GM19351 (cell line): ENCODE results near the gene HSP90AB1.

Experiments used
- ATAC-seq: cut with Tn5 transposase; IDR thresholded peaks from one replicate; pipeline ENCODE4 v1.9.1; 2021; ENCODE audit warnings: mild to moderate bottlenecking, moderate library complexity; ENCODE audit not compliant: unreplicated experiment

HSP90AB1 gene

DNA sequence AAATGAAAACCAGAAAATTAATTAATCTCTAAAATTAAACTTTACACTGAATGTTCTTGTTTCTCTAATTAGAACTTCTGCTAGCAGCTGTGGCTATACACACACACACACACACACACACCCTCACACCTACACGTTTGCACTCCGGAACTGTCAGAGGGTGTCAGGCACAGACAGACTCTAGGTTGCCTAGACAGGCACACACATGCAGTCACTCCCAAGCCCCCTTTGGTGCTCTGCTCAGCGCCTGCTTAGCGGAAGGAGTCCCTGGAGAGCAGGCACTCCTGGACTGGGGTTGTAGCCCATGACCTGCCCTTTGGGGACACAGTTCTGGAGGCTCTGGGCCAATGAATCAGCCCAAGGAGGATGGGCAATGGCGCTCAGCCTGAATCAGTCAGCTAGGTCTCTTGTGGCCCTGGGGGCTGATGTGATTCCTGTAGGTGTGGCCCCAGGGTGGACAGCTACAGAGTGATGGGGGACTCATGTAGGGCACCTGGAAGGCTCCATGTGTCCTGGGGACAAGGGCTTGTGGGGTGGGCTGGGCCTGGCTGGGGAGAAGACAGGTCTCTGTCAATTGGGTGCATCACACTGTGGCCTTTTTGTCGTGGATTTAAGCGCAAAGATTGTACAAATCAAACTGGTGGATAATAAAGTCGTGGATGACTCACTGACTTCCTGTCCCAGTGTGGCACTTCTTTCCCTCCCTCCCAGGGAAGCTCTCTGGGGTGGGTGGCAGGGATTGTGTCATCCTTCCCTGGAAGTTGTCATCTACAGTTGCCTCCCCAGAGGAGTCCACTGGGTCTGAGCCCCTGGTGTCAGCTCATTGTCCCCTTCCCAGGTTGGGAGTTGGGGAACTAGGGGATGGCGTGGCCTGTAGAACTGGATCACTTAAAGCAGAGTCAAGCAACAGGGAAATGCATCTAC, 32.1 kb downstream of the HSP90AB1 start:
- ATAC-seq, result no peak

DNA sequence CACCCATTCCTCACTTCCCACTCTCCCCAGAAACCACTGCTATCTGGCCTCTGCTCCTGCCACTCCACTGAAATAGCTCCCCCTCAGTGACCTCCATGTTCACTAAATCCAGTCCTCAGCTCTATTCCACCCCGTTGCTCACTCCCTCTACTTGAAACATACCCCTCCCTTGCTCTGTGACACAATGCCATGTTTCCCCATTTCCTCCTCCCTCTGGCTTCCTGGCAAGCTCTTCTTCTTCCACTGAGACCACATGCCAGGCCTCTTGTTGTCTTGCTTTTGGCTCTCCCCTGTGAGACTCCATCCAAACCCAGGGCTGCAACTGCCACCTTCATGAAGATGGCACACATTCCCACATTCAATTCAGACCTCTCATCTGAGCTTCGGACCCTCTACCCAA, 37.2 kb downstream of the HSP90AB1 start:
- ATAC-seq, result no peak

DNA sequence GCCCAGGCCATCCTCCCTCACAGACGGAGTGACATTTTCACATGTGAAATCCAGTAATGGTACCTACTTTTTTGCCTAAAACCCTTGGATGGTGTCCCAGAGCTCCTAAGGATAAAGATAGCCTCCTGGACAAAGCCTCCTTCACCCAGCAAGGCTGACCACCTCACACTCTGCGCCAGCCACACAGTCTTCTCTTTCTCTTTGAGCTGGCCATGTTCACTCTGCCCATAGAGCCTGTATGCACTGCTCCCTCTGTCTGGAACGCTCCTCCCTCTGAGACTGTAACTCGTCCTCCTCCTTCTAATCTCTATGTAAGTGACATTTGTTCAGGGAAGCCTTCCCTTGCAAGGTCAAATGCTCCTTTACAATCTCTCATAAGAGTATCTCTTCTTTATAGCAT, 38.0 kb downstream of the HSP90AB1 start:
- no peak for ATAC-seq

DNA sequence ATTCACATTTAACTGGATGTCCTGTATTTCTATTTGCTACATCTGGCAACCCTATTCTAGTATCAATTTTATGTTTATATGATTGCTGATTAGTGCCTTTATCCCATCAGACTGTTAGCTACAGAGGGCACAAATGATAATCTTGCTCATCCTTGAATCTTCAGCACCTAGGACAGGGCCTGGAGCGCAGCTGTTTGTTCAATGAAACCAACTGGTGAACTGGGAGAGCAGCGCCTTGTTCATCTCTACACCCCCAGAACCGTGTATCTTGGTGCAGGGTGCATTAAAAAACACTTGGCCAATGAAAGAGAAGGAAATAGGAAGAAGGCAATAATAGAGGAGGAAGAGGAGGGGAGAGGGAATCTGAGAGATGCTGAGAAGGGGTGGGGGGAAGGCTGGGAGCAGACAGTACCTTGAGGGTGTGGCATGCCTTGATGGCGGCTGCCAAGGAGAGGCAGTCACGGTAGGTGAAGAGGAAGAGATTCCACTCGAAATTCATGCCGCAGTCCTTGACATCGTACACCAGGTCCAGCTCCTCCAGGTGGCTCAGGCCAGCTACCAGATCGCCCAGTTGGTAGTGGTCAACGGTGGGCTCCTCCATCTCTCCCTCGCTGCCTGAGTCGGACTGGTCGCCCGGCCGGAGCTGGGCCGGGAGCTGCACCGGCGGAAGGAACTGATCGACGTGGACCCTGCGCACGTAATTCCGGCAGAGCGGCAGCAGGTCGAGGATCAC, 38.8 kb downstream of the HSP90AB1 start:
- ATAC-seq, result no peak

DNA sequence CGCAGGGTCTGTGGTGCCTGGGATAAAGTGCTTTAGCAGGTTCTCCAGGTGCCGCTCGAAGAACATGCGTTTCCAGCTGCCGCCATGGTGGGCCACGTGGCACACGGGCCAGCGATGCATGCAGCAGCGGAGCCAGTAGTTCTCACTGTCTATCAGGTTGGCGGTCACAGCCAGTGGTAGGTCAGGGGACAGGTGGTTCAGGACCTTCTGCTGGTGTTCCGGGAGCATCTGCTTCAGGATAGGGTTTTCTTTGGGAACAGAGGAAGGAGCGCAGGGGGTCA, 39.3 kb downstream of the HSP90AB1 start:
- ATAC-seq, result no peak

DNA sequence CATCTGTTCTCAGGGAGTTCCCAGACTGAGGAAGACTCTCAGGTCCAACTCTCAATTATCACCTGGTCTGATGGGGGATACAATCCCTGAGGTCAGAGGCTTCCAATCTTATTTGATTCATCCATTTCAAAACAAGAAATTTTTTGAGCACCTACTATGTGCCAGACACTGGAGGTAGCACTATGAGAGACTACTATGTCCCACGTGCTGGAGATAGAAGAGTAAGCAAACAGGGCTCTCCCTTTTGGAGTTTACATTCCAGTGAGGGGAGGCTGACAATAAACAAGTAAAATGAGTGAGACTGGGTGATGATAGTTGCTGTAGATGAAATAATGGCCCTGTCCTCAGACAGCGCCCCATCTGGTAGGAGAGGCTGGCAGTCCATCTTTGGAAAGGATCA, 39.8 kb downstream of the HSP90AB1 start:
- ATAC-seq, result no peak

DNA sequence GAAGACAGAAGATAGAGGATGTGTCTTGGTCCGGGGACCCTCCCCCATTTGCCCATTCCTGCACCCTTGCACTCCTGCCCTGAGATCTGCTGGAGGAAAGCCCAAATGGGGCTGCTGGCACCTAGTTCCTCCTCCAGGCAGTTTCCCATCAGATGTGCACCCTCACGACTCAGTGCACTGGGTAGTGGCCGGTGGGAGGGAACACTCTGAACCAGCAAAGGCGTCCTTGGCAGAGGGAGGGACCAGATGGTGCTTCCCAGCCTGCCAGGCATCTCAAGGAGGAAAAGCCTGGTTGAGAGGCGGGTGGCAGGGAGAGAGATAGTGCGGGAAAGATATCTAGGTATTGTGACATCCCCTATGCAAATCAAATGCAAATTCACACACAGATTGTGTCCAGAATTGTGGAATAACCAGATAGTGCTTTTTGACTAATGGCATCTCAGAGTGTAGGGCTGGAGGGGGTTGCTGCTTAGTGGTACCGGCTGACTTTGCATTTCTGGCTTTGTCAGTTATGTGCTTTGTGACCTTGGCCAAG, 42.9 kb downstream of the HSP90AB1 start:
- no peak for ATAC-seq

DNA sequence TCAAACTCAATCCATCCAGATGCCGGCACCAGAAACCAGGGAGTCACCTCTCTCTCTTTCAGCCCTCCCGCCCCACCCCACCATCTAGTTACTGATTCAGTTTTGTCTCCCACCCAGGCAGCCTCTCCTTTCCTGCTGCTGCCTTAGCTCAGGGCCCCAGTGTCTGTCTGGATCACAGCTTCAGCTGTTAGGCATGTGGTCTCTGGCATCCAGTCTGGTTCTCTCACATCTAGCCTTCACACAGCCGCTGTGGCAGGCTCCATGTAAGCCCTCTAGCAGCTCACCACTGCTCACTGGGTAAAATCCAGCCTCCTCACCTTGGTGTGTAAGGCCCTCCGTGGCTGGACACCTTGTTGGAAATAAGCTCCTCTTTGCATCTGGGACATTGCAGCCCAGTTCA, 44.9 kb downstream of the HSP90AB1 start:
- ATAC-seq, result no peak

DNA sequence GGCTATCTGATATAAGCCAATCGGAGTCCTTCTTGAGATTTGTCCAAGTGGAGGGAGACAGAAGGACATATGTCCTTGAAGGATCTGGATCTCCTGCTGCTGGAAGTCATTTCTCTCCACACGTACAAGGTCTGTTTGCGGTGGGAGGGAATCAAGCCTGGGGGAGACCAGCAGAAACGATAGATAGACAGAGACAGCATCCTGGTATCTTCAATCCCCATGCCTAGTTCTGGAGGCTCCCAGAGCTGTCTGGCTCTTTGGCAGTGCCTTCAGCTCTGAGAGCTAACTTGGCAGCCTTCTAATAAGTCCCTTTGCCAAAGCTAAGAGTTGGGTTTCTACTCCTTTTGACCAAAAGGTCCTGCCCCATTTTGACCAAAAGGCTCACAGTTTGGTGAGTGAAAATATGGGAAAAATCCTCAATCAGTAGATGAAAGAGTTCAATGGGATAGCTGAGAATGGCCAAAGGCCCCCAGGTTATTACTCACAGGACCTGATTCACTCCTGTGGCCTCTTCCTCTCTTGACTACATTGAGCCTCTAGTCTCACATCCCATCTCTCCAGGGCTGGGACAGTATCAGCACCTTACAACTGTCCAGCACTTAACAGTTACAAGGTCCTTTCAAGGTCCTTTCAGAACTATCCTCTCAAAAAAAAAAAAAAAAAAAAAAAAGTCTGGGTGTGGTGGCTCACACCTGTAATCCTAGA, 45.9 kb downstream of the HSP90AB1 start:
- ATAC-seq, result no peak

DNA sequence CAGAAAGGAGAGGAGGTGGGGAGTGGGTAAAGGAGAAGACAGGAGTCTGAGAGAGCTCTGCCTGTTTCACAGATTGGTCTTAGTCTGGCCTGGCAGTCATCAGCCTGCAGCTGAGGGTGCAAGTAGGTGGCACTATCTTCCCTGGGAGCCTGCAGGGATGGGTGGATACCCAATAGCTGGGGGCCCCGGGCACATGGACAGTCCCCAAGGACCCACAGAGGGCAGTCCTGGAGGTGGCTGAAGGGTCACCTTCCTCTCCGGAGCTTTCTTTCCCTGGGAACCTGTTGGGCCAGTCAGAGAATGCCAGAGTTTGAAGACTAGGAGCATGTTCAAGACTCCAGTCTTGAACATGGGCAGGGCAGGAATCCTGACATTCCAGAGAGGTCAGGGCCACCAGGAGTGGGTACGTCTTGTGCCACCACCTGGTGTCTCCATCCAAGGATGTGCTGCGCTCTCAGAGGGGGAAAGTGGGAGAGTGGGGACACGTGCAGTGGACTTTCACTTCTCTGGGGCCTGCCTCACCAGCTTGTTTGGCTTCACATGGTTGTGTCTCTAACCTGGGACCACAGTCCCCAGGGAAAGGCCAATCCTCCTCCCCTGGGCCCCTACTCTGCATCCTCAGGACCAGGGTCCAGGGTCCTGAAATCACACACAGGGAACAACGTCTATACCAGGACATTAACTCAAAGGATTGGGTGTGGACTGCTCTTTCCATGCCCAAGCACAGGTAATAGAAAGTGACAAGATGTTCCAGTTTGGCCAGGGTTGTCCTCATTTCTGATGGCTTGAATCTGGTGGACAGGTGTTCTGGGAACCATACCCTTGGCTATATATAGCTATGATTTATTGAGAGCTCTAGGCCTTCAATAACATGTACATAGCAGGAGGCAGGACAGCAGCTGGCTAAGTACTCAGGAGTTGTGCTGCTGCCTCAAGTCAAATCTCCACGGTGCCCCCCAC, 48.2 kb downstream of the HSP90AB1 start:
- no peak for ATAC-seq

DNA sequence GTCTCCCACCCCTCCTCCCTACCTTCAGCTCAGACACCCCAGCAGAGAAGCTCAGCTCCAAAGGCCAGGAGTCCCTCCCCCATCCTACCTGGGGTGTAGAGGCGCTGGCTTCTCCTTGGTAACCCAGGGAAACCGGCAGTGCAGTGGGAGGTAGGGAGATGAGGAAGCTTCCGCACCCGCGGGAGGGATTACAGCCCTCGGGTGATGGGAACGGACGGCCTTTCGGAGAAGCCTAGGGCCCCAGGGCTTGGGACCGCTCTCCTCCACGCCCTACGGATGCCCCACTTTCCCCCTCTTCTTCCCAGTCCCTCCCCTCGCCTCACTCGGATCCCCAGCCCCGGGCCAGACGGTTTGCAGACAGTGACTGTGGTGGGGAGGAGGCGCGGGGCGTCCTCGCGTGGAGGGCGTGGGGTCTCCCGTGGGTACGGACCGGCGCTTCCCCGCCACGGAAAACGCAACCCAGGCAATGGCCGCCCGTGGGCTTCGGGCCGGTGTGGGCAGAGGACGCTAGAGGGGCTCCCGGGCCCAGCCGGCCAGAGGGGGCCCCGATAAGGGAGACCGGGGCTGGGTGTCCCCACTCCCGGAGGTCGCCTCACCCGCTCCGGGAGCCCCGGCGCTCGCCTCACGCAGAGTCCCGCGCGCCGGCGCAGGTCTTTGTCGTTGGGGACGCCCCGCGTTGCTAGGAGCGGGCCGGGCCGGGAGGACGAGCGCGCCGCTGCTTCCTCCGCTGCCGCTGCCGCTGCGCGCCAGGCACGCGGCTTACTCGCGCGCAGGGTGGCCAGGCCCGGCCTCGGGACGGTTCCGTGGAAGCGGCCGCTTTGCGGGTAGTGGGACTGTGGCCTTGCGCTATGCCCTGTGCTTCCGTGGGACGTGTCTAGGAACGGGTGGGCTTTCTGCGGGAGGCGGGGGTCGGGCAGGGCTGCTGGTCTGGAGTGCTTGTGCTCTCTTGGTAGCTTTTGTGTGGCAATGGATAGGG, 50.5 kb downstream of the HSP90AB1 start:
- no peak for ATAC-seq

DNA sequence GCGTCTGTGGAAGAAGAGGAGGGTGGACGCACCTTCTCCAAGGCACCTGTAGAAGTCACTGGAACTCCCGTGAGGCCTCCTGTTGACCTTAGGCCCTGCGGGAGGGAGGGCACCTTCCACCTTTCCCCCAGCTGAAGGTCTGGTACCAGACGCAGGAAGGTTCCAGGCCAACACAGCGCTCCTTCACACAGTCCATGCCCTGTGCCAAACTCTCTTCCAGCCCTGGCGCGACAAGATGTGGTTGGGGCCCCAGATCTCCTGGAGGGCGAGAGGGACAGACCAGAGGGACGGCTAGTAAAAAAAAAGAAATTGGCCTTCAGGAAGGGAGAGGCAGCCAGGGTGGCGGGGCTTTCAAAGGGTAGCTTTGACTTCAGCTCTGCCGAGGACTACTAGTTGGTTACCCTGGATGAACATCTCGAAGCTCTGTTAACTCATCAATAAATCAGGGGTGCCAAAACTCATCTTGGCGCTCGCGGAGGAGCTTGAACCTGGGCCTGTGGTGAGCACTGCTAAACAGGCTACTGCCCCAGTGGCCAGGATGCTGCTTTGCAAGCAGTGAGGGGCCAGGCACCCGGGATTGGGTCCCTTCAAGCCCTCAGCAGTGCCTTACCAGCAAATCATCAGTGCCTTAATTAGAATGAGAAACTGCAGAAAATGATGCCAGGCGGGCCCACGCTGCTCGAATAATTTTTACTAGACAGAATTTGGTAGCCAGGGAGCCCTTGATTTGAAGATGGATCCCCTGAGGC, 51.3 kb downstream of the HSP90AB1 start:
- ATAC-seq, result no peak

DNA sequence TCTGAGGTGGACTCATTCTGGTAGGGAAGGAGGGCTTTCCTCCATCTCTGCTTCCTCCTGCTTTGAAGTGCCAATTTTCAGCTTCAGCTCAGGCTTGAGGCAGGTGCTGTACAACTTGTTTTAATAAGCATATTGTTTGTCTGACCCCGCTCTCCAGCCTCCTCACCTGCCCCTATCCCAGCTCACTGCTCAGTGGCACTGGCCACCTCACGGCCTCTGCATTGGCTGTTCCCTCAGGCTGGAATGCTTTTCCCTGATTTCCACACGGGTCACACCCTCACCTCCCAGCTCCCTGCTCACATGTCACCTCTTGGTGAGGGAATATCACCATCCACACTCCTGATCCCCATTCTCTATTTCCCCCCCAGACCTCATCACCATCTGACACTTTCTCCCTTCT, 52.0 kb downstream of the HSP90AB1 start:
- ATAC-seq, result no peak

DNA sequence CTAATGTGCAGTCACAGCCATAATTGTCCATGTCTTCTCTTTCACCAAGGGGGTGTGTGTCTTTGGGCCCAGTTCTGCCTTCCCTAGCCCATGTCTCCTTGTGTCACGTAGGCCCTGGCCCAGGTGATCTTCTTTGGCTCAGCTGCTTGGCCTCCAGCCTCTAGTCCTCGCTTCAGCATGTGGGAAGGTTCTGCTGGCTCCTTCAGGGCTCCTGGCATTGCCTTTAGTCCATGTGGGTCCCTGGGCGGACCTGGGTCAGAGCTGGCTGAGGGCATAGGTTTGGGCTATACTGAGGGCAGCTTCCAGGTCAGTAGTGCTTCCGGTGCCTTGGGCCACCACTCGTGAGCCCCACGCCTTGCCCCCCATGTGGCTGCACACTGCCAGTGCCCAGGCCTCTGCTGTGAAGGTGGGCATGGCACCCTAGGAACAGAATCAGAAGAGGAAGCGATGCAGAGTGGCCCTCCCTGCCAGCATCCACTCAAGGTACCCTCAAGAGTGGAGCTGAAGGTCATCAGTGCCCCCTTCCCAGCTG, 53.5 kb downstream of the HSP90AB1 start:
- no peak for ATAC-seq

DNA sequence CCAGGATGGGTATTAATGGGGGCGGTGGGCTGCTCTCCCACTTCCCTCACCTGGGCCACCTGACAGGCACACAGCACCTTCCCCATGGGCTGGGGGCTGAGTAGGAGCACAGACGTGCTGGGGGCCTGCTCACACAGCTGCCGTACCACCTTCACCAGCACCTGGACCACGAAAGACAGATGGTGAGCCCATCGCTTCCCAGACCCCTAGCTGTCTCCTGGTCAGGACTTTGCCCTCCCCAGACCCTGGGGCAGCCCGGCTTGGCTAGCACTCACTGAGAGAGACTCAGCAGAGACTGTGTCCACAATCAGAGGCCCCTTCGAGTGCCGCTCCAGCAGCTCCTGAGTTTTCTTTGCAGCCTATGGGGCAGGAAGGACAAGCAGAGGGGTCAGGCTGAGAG, 54.2 kb downstream of the HSP90AB1 start:
- ATAC-seq, result no peak

DNA sequence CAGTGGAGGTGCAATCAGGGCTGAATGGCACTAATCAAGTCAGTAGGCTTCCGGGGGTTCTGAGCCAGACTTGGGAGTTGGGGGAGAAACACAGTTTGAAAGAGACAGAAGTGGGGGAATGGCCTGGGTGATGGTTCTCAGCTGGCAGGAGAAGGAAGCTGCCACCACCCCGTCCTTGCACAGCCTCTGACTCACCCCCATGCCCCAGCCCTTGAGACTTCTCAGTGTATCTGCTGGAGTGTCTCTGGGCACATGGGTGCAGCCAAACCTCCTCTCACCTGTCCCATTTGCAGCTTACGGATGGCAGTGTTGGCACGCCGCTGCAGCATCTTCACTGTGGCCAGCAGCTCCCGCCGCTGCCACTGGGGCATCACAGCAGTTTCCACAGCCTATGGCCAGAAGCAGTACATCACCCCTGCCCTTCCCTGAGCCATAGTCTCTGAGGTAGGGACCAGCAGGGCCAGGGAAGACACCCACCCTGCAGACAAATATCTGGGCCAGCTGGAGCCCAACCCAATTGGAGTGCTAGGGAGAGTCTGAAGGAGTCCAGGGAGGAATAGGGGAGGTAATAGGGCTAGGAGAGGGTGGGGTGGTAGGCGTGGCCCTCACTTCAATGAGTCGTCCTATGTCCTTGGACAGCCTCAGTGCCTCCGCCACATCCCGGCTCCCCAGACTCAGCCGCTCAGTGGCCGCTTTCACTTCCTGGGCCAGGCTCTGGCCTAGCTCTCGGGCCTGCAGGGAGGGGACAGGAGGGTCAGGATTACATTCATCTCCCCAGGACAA, 55.1 kb downstream of the HSP90AB1 start:
- ATAC-seq, result no peak

DNA sequence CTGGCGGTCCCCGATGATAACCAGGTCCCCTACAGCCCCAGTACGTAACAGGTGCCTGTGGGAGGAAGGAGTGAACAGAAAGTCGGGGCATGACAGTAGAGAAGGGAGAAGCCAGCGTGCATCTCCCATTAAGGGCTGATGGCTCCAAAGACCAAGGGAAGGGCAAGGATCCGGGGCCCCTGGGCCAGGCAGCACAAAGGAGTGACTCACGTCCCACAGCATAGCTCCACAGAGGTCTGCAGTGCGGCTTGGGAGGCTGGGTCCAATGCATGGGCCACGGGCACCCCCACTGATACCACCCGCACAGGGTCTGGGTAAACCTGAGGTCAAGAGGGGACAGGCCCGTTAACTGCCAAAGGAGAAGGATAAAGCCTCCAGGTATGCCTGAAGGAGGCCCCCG, 56.0 kb downstream of the HSP90AB1 start:
- ATAC-seq, result no peak
